Left cardiac atrium (tissue), 4 donors: ENCODE measurements around the gene ZNF423. TPM values are rescaled to one million over a fixed set of nuclear protein-coding genes. Genes with fewer than 3 reads are reported as not detected.

Experiments used
- ATAC-seq, 2 donors: fragments of 200-7000 bp; cut with Tn5 transposase; one replicate each; pipeline ENCODE4 v1.9.1; 2020; ENCODE audit warnings: mild to moderate bottlenecking in 2 of 2, moderate library complexity in 2 of 2
- DNase-seq: peaks from one replicate; pipeline ENCODE4 v3.0.0-alpha.2; 2020
- intact Hi-C, 2 donors: fragments of 100-400 bp; cut with DNase I; formaldehyde crosslinking; loops; one replicate each; pipeline versions ENCODE4 v1.14.1 to v1.15.1; 2022 to 2023
- total RNA-seq, 2 donors: library from RNA; stranded (reverse); fragmentation: NEBNext Ultra II Directional; extraction: Animal tissue kit (Norgen Biotek cat#: 25700); gene quantifications; one replicate each; pipeline ENCODE4 v1.2.1, GENCODE V29; 2021
- donor health status: DM: no; HTN: yes; CAD: no.
- donor health status: DM: no; HTN: yes; CAD: no; lungs with severe emphysema.
- donor health status: DM: yes; HTN: yes; CAD: no.
- donor health status: Dilated cardiomyopathy.

ZNF423 gene
- total RNA-seq, 2 donors from 2014 or later = 11.1 to 13.8 TPM

GRCh38 chr16:49496656-49497055 is 359.3 kb downstream of the ZNF423 start:
- DNase-seq (no peak), ATAC-seq (no peak)
- intact Hi-C loops = no loop called here

GRCh38 chr16:49495596-49496355 is 360.1 kb downstream of the ZNF423 start:
- intact Hi-C loops = no loop called here
- ATAC-seq = no peak

GRCh38 chr16:49494891-49495566 is 360.9 kb downstream of the ZNF423 start:
- ATAC-seq (no peak), DNase-seq (no peak)
- intact Hi-C loops = loop anchor here in 1 of 2 donors (5.0 kb wide), 2 partner anchors 102 to 367 kb away; no protein-coding TSS in a partner anchor

More at GRCh38 chr16:49495596-49496355, 360.1 kb downstream of the ZNF423 start:
- no peak for DNase-seq

GRCh38 chr16:49494474-49494873 is 361.4 kb downstream of the ZNF423 start:
- ATAC-seq (no peak), DNase-seq (no peak)
- intact Hi-C loops = loop anchor here in 1 of 2 donors (5.0 kb wide), 2 partner anchors 103 to 368 kb away; no protein-coding TSS in a partner anchor

- DNase-seq = no peak
- intact Hi-C loops = loop anchor here in 1 of 2 donors (5.0 kb wide), 2 partner anchors 103 to 368 kb away; no protein-coding TSS in a partner anchor
- ATAC-seq = no peak
These were observed 362.1 kb downstream of the ZNF423 start for GRCh38 chr16:49493836-49494235.

GRCh38 chr16:49492896-49493626 is 362.9 kb downstream of the ZNF423 start:
- ATAC-seq (no peak), DNase-seq (no peak)
- intact Hi-C loops = loop anchor here in 1 of 2 donors (5.0 kb wide), 2 partner anchors 104 to 369 kb away; no protein-coding TSS in a partner anchor

- intact Hi-C loops = loop anchor here in 1 of 2 donors (5.0 kb wide), 2 partner anchors 105 to 370 kb away; no protein-coding TSS in a partner anchor
- peak; percentile 78 to 87 for ATAC-seq
- peak; percentile 68 for DNase-seq
These were observed 363.8 kb downstream of the ZNF423 start for GRCh38 chr16:49491771-49492761.

- intact Hi-C loops = loop anchor here in 1 of 2 donors (5.0 kb wide), 2 partner anchors 106 to 371 kb away; no protein-coding TSS in a partner anchor
- no peak for ATAC-seq
- no peak for DNase-seq
These were observed 364.7 kb downstream of the ZNF423 start for GRCh38 chr16:49491106-49491670.

GRCh38 chr16:49490321-49490705 is 365.6 kb downstream of the ZNF423 start:
- intact Hi-C loops = loop anchor here in 1 of 2 donors (5.0 kb wide), 2 partner anchors 107 to 372 kb away; no protein-coding TSS in a partner anchor
- DNase-seq (no peak), ATAC-seq (no peak)

- no peak for ATAC-seq
- intact Hi-C loops = loop anchor here (5.0 to 10.0 kb wide), 3 partner anchors 105 to 372 kb away; no protein-coding TSS in a partner anchor
- no peak for DNase-seq
These were observed 366.1 kb downstream of the ZNF423 start for GRCh38 chr16:49489686-49490320.

- intact Hi-C loops = loop anchor here in 1 of 2 donors (10.0 kb wide), 1 partner anchor 106 kb away; no protein-coding TSS in a partner anchor
- no peak for DNase-seq
These were observed 367.0 kb downstream of the ZNF423 start for GRCh38 chr16:49488740-49489525.

GRCh38 chr16:49488336-49488735 is 367.6 kb downstream of the ZNF423 start:
- DNase-seq (no peak), ATAC-seq (no peak)
- intact Hi-C loops = loop anchor here in 1 of 2 donors (10.0 kb wide), 1 partner anchor 106 kb away; no protein-coding TSS in a partner anchor

More at GRCh38 chr16:49488740-49489525, 367.0 kb downstream of the ZNF423 start:
- ATAC-seq = no peak

- intact Hi-C loops = loop anchor here in 1 of 2 donors (10.0 kb wide), 1 partner anchor 107 kb away; no protein-coding TSS in a partner anchor
- ATAC-seq (no peak), DNase-seq (no peak)
These were observed 368.2 kb downstream of the ZNF423 start for GRCh38 chr16:49487746-49488145.

- DNase-seq (no peak), ATAC-seq (no peak)
- intact Hi-C loops = loop anchor here in 1 of 2 donors (10.0 kb wide), 1 partner anchor 108 kb away; no protein-coding TSS in a partner anchor
These were observed 369.5 kb downstream of the ZNF423 start for GRCh38 chr16:49486400-49486799.

- DNase-seq (no peak), ATAC-seq (no peak)
- intact Hi-C loops = loop anchor here in 1 of 2 donors (10.0 kb wide), 1 partner anchor 109 kb away; no protein-coding TSS in a partner anchor
These were observed 370.2 kb downstream of the ZNF423 start for GRCh38 chr16:49485663-49486062.

GRCh38 chr16:49484936-49485335 is 371.0 kb downstream of the ZNF423 start:
- ATAC-seq (no peak), DNase-seq (no peak)
- intact Hi-C loops = loop anchor here in 1 of 2 donors (10.0 kb wide), 1 partner anchor 110 kb away; no protein-coding TSS in a partner anchor
